B cell (primary cell): ENCODE measurements around the gene FAM20C. TPM values are rescaled to one million over a fixed set of nuclear protein-coding genes. Genes with fewer than 3 reads are reported as not detected.

Experiments
- ATAC-seq: fragments of 200-7000 bp; cut with Tn5 transposase; one replicate; pipeline ENCODE4 v1.10.0; 2021; ENCODE audit warnings: low read depth, mild to moderate bottlenecking, moderate number of reproducible peaks, moderate library complexity
- CTCF ChIA-PET: fragments of 350-600 bp; sonication (Branson Sonifier 250); formaldehyde crosslinking; loops from one replicate; lab custom pipeline; 2021; ENCODE audit warnings: antibody characterized with exemption, inconsistent platforms; lab: Charles Lee
- POLR2A ChIA-PET: fragments of 350-600 bp; sonication (Branson Sonifier 250); formaldehyde crosslinking; loops from one replicate; lab custom pipeline; 2021; ENCODE audit warnings: antibody characterized with exemption; lab: Charles Lee
- DNase-seq: peaks from one replicate; pipeline ENCODE4 v3.0.0; 2013
- H2AFZ ChIP-seq: 2 replicates; pipeline ENCODE4 v1.6.1; 2012; ENCODE audit warnings: mild to moderate bottlenecking, low read depth, low read length; ENCODE audit not compliant: insufficient read depth, poor library complexity, severe bottlenecking
- H3K27ac ChIP-seq, 2 donors: 1 replicate in 1 of 2; 2 replicates in 1 of 2; pipeline ENCODE4 v1.5.1; 2012 to 2013; ENCODE audit warnings: low read length in 2 of 2, mild to moderate bottlenecking in 2 of 2, moderate library complexity in 1 of 2
- H3K27me3 ChIP-seq, 4 experiments: fragments of 200-600 bp in 1 of 4; sonication (generic) in 1 of 4; replicated peaks in 1 of 4; 1 replicate in 2 of 4; 2 replicates in 2 of 4; pipeline versions ENCODE4 v1.6.1 to v1.7.0; 2013 to 2016; ENCODE audit warnings: low read length in 3 of 4, mild to moderate bottlenecking in 2 of 4, mixed read lengths in 1 of 4, moderate library complexity in 1 of 4; ENCODE audit not compliant: insufficient read depth in 4 of 4, control insufficient read depth in 3 of 4; ENCODE audit errors: control extremely low read depth in 1 of 4
- H3K36me3 ChIP-seq, 2 experiments: replicated peaks in 1 of 2; 1 replicate in 1 of 2; 2 replicates in 1 of 2; pipeline versions ENCODE4 v1.6.1 to v1.7.1; 2013; ENCODE audit warnings: low read length in 1 of 2; ENCODE audit not compliant: insufficient read depth in 2 of 2, control insufficient read depth in 1 of 2; ENCODE audit errors: control extremely low read depth in 1 of 2, extremely low read depth in 1 of 2
- H3K4me1 ChIP-seq, 2 donors: fragments of 200-600 bp in 1 of 2; sonication (generic) in 1 of 2; 1 replicate in 1 of 2; 2 replicates in 1 of 2; pipeline versions ENCODE4 v1.5.1 to v1.6.1; 2013 to 2017; ENCODE audit warnings: low read length in 2 of 2; ENCODE audit not compliant: control insufficient read depth in 2 of 2, insufficient read depth in 2 of 2
- H3K4me2 ChIP-seq: replicated peaks from 2 replicates; pipeline ENCODE3; 2012; ENCODE audit warnings: mild to moderate bottlenecking, low read depth, low read length; ENCODE audit not compliant: poor library complexity, severe bottlenecking
- H3K4me3 ChIP-seq, 5 experiments: fragments of 200-600 bp in 1 of 5; sonication (generic) in 1 of 5; 1 replicate in 3 of 5; 2 replicates in 2 of 5; pipeline versions ENCODE4 v1.5.1 to v1.7.0; 2011 to 2016; ENCODE audit warnings: low read length in 4 of 5, mild to moderate bottlenecking in 4 of 5, low read depth in 2 of 5, control low read depth in 1 of 5, moderate library complexity in 1 of 5; ENCODE audit not compliant: insufficient read depth in 1 of 5; ENCODE audit errors: control extremely low read depth in 1 of 5, extremely low read depth in 1 of 5
- H3K79me2 ChIP-seq: fragments of 200-600 bp; sonication (generic); one replicate; pipeline ENCODE4 v1.6.0; 2016; ENCODE audit warnings: low read length; ENCODE audit not compliant: control insufficient read depth, insufficient read depth
- H3K9ac ChIP-seq: fragments of 200-600 bp; sonication (generic); 2 replicates; pipeline ENCODE4 v1.6.1; 2017; ENCODE audit warnings: mild to moderate bottlenecking, low read length, moderate library complexity
- H3K9me3 ChIP-seq, 3 donors: one replicate each; pipeline versions ENCODE4 v1.6.1 to v1.7.1; 2013; ENCODE audit warnings: low read length in 2 of 3; ENCODE audit not compliant: control insufficient read depth in 2 of 3, insufficient read depth in 1 of 3; ENCODE audit errors: control extremely low read depth in 1 of 3
- H4K20me1 ChIP-seq: 2 replicates; pipeline ENCODE4 v1.6.0; 2012; ENCODE audit warnings: mild to moderate bottlenecking, low read length; ENCODE audit not compliant: insufficient read depth, control insufficient read depth, poor library complexity, severe bottlenecking
- H3K27ac Mint-ChIP-seq: one replicate; pipeline ENCODE4 v1.8.0; 2021; ENCODE audit warnings: mixed read lengths
- H3K27me3 Mint-ChIP-seq: one replicate; pipeline ENCODE4 v1.8.0; 2021; ENCODE audit warnings: mixed read lengths
- H3K4me1 Mint-ChIP-seq: one replicate; pipeline ENCODE4 v1.8.0; 2021; ENCODE audit warnings: mixed read lengths
- H3K4me3 Mint-ChIP-seq: one replicate; pipeline ENCODE4 v1.8.0; 2021; ENCODE audit warnings: mixed read lengths
- H3K9me3 Mint-ChIP-seq: one replicate; pipeline ENCODE4 v1.8.0; 2022; ENCODE audit warnings: mixed read lengths; ENCODE audit not compliant: insufficient read depth
- CTCF ChIP-seq: fragments of 200-600 bp; IDR thresholded peaks from one replicate; pipeline ENCODE4 v1.8.0; 2022; ENCODE audit warnings: antibody characterized with exemption, mild to moderate bottlenecking
- EZH2 ChIP-seq: IDR thresholded peaks from 2 replicates; pipeline ENCODE4 v1.6.1; 2012; ENCODE audit warnings: borderline replicate concordance, low read depth, mild to moderate bottlenecking, moderate library complexity, low read length; ENCODE audit not compliant: insufficient read depth, poor library complexity, severe bottlenecking
- WGBS: methylation state at CpG from one replicate; pipeline ENCODE4 v1.1.5; 2013; ENCODE audit warnings: missing lambda C conversion rate; ENCODE audit not compliant: insufficient coverage; 5-methylcytosine and 5-hydroxymethylcytosine counted together
- intact Hi-C: fragments of 100-400 bp; cut with micrococcal nuclease; formaldehyde crosslinking; loops from one replicate; pipeline ENCODE4 v1.10.0; 2022
- polyA plus RNA-seq: library from polyadenylated mRNA; depleted of rRNA; stranded (reverse); fragments of >200 nt; gene quantifications from 2 replicates; pipeline ENCODE4 v1.2.3, GENCODE V29; 2012
- total RNA-seq, 2 donors: library from RNA; stranded (reverse); fragments of 120-200 nt in 1 of 2; gene quantifications; 1 replicate in 1 of 2; 2 replicates in 1 of 2; pipeline versions ENCODE4 v1.2.3 to v1.2.4, GENCODE V29; 2013 to 2022

The FAM20C gene
- total and polyA plus RNA-seq, 2 donors (not counting 1 experiment from before 2014, with no cell fraction given) = 0.54 to 0.81 TPM

GRCh38 chr7:272631-273030 lies 80.3 kb downstream of the FAM20C start:
- H3K27me3 Mint-ChIP-seq = peaks cover 5% of the 10 kb centered on the region
- ChIA-PET CTCF (no interaction called here), POLR2A (no interaction called here)
- ATAC-seq (no peak), DNase-seq (no peak)
- Histone ChIP-seq H3K4me3 (no peak overlapping the region), H3K36me3 (no peaks in the 10 kb centered on the region), H3K9ac (no peak overlapping the region), H3K27me3 (peaks cover 0 to 5% (median 0%) of the 10 kb centered on the region in 4 experiments), H3K9me3 (peaks cover 0 to 45% (median 7%) of the 10 kb centered on the region in 3 donors), H4K20me1 (no peaks in the 10 kb centered on the region), H3K79me2 (no peaks in the 10 kb centered on the region), H3K4me2 (no peak overlapping the region), H2AFZ (no peak overlapping the region), H3K27ac (no peak overlapping the region), H3K4me1 (no peaks in the 10 kb centered on the region)
- intact Hi-C loops = no loop called here
- H3K4me1 Mint-ChIP-seq = no peaks in the 10 kb centered on the region
- 84% methylated on average over 14 of the region's 14 CpGs for WGBS
- peaks cover 10% of the 10 kb centered on the region for H3K9me3 Mint-ChIP-seq
- no peak overlapping the region for H3K4me3 Mint-ChIP-seq
- no peak overlapping the region for H3K27ac Mint-ChIP-seq
- TF ChIP-seq EZH2 (no peak), CTCF (no peak)

GRCh38 chr7:273327-273726 lies 81.0 kb downstream of the FAM20C start:
- intact Hi-C loops = no loop called here
- Histone ChIP-seq H3K27ac (no peak overlapping the region), H2AFZ (no peak overlapping the region), H3K9ac (no peak overlapping the region), H4K20me1 (no peaks in the 10 kb centered on the region), H3K27me3 (peaks cover 0 to 5% (median 0%) of the 10 kb centered on the region in 4 experiments), H3K4me1 (no peaks in the 10 kb centered on the region), H3K79me2 (no peaks in the 10 kb centered on the region), H3K9me3 (peaks cover 0 to 45% (median 7%) of the 10 kb centered on the region in 3 donors), H3K36me3 (no peaks in the 10 kb centered on the region), H3K4me2 (no peak overlapping the region), H3K4me3 (no peak overlapping the region)
- ATAC-seq = no peak
- CTCF ChIA-PET = no interaction called here
- Mint-ChIP-seq H3K27me3 (peaks cover 9% of the 10 kb centered on the region), H3K4me3 (no peak overlapping the region), H3K4me1 (no peaks in the 10 kb centered on the region), H3K9me3 (peaks cover 10% of the 10 kb centered on the region), H3K27ac (no peak overlapping the region)
- 89% methylated on average over 5 of the region's 7 CpGs for WGBS
- TF ChIP-seq EZH2 (no peak), CTCF (no peak)
- DNase-seq = no peak
- POLR2A ChIA-PET = no interaction called here
